Thyroid gland (tissue), 4 donors: ENCODE data around the gene TRPC3. TPM values are rescaled to one million over a fixed set of nuclear protein-coding genes. Genes with fewer than 3 reads are reported as not detected.

Source experiments
- DNase-seq, 2 donors: peaks; one replicate each; pipeline ENCODE4 v3.0.0-alpha.2; 2019
- H3K27ac ChIP-seq, 3 donors: fragments of 200-600 bp; sonication (generic); 1 replicate in 2 of 3; 2 replicates in 1 of 3; pipeline ENCODE4 v1.5.1; 2016 to 2019; ENCODE audit warnings: mild to moderate bottlenecking in 1 of 3, moderate library complexity in 1 of 3
- H3K27me3 ChIP-seq: fragments of 200-600 bp; sonication (generic); one replicate; pipeline ENCODE4 v1.5.1; 2019
- H3K36me3 ChIP-seq, 2 donors: fragments of 200-600 bp; sonication (generic); one replicate each; pipeline ENCODE4 v1.5.1; 2016 to 2019
- H3K4me1 ChIP-seq, 2 donors: fragments of 200-600 bp; sonication (generic); one replicate each; pipeline ENCODE4 v1.5.1; 2017 to 2019
- H3K4me3 ChIP-seq, 3 donors: fragments of 200-600 bp; sonication (generic); replicated peaks in 1 of 3; 1 replicate in 2 of 3; 2 replicates in 1 of 3; pipeline ENCODE4 v1.5.1; 2016; ENCODE audit warnings: mild to moderate bottlenecking in 1 of 3
- H3K9me3 ChIP-seq: fragments of 200-600 bp; sonication (generic); one replicate; pipeline ENCODE4 v1.5.1; 2017
- CTCF ChIP-seq, 6 experiments: fragments of 200-600 bp in 3 of 6; fragments of 450-650 bp in 3 of 6; sonication (generic) in 3 of 6; IDR thresholded peaks; one replicate each; pipeline ENCODE4 v1.5.1; 2016 to 2019; ENCODE audit warnings: antibody characterized with exemption in 6 of 6, mild to moderate bottlenecking in 2 of 6, inconsistent platforms in 1 of 6, moderate library complexity in 1 of 6
- POLR2A ChIP-seq, 2 donors: fragments of 450-650 bp; IDR thresholded peaks; one replicate each; pipeline ENCODE4 v1.6.1; 2017; ENCODE audit warnings: antibody characterized with exemption in 2 of 2, mild to moderate bottlenecking in 2 of 2, moderate library complexity in 1 of 2
- WGBS, 2 donors: methylation state at CpG; one replicate each; pipeline ENCODE4 v1.1.5; 2017; 5-methylcytosine and 5-hydroxymethylcytosine counted together
- intact Hi-C: fragments of 100-400 bp; cut with DNase I; formaldehyde crosslinking; loops from one replicate; pipeline ENCODE4 v1.15.1; 2023
- total RNA-seq, 4 donors: library from RNA; depleted of rRNA; stranded (reverse); fragments of >200 nt; gene quantifications; one replicate each; pipeline ENCODE4 v1.2.3, GENCODE V29; 2016

The TRPC3 gene
- total RNA-seq, 4 donors from 2014 or later, result 0.27 to 1.1 (median 0.55) TPM

GRCh38 chr4:121977251-121978171 lies 25.7 kb upstream of the TRPC3 start:
- intact Hi-C loops, result no loop called here
- Histone ChIP-seq H3K9me3 (no peaks in the 10 kb centered on the region), H3K4me1 (no peaks in the 10 kb centered on the region), H3K36me3 (no peaks in the 10 kb centered on the region), H3K27ac (no peak overlapping the region), H3K27me3 (no peaks in the 10 kb centered on the region), H3K4me3 (no peak overlapping the region)
- WGBS, 2 donors, result 38 to 50% methylated on average over 9 of the region's 9 CpGs
- DNase-seq, result peak; percentile 51 to 56
- peak in 2 of 6 experiments; percentile 15 to 36 for TF ChIP-seq CTCF (IDR thresholded peaks at IDR 0.05)
- no peak for TF ChIP-seq POLR2A (IDR thresholded peaks at IDR 0.05)

- TF ChIP-seq POLR2A (IDR thresholded peaks at IDR 0.05) (no peak), CTCF (IDR thresholded peaks at IDR 0.05) (no peak)
- H3K27me3 ChIP-seq, result no peaks in the 10 kb centered on the region
- no peaks in the 10 kb centered on the region for H3K4me1 ChIP-seq
- H3K36me3 ChIP-seq, result no peaks in the 10 kb centered on the region
- no peak overlapping the region for H3K27ac ChIP-seq
- intact Hi-C loops, result no loop called here
- H3K4me3 ChIP-seq, result no peak overlapping the region
- WGBS, 2 donors, result 66 to 70% methylated on average over 2 of the region's 2 CpGs
- no peak for DNase-seq
- H3K9me3 ChIP-seq, result no peaks in the 10 kb centered on the region
Measured at GRCh38 chr4:121975784-121976183, 23.9 kb upstream of the TRPC3 start.

GRCh38 chr4:121973816-121974215 lies 22.0 kb upstream of the TRPC3 start:
- no peaks in the 10 kb centered on the region for H3K27me3 ChIP-seq
- no peak overlapping the region for H3K4me3 ChIP-seq
- no peaks in the 10 kb centered on the region for H3K36me3 ChIP-seq
- H3K4me1 ChIP-seq, result no peaks in the 10 kb centered on the region
- no peaks in the 10 kb centered on the region for H3K9me3 ChIP-seq
- no peak for TF ChIP-seq CTCF (IDR thresholded peaks at IDR 0.05)
- no peak for TF ChIP-seq POLR2A (IDR thresholded peaks at IDR 0.05)
- no peak for DNase-seq
- no peak overlapping the region for H3K27ac ChIP-seq
- WGBS, 2 donors, result 80 to 86% methylated on average over 4 of the region's 4 CpGs
- intact Hi-C loops, result no loop called here

- no peak overlapping the region for H3K27ac ChIP-seq
- H3K36me3 ChIP-seq, result no peaks in the 10 kb centered on the region
- H3K4me1 ChIP-seq, result no peaks in the 10 kb centered on the region
- TF ChIP-seq CTCF (IDR thresholded peaks at IDR 0.05) (no peak), POLR2A (IDR thresholded peaks at IDR 0.05) (no peak)
- peaks cover 4% of the 10 kb centered on the region for H3K27me3 ChIP-seq
- no peak for DNase-seq
- no peak overlapping the region for H3K4me3 ChIP-seq
- intact Hi-C loops, result no loop called here
- no peaks in the 10 kb centered on the region for H3K9me3 ChIP-seq
- WGBS, 2 donors, result 86 to 88% methylated on average over 1 of the region's 1 CpG
Measured at GRCh38 chr4:121968859-121969258, 17.0 kb upstream of the TRPC3 start.

- no peak for DNase-seq
- intact Hi-C loops, result no loop called here
- H3K9me3 ChIP-seq, result no peaks in the 10 kb centered on the region
- H3K4me3 ChIP-seq, result no peak overlapping the region
- H3K4me1 ChIP-seq, result no peaks in the 10 kb centered on the region
- no peaks in the 10 kb centered on the region for H3K36me3 ChIP-seq
- no peak for TF ChIP-seq CTCF (IDR thresholded peaks at IDR 0.05)
- TF ChIP-seq POLR2A (IDR thresholded peaks at IDR 0.05), result no peak
- no peak overlapping the region for H3K27ac ChIP-seq
- WGBS, 2 donors, result 94 to 95% methylated on average over 1 of the region's 1 CpG
- H3K27me3 ChIP-seq, result peaks cover 4% of the 10 kb centered on the region
Measured at GRCh38 chr4:121964958-121965357, 13.1 kb upstream of the TRPC3 start.
